ENCODE results near the gene GID8.

The GID8 gene

GRCh38 chr20:62938105-62938888 lies at the start of gene GID8:
GID8 (plus strand) TSS chr20:62938147; CDS start chr20:62941503, 3,356 bp downstream.
- no peak for DNase-seq

- DNase-seq = no peak
Measured at GRCh38 chr20:62888406-62888805, 49.5 kb upstream of the GID8 start.

- no peak for DNase-seq
Measured at GRCh38 chr20:62888910-62889309, 49.0 kb upstream of the GID8 start.

GRCh38 chr20:62889411-62889810 lies 48.5 kb upstream of the GID8 start:
- no peak for DNase-seq

GRCh38 chr20:62889871-62890270 lies 48.1 kb upstream of the GID8 start:
- DNase-seq = no peak

GRCh38 chr20:62890444-62890843 lies 47.5 kb upstream of the GID8 start:
- DNase-seq = no peak

- peak in 1 of 2 donors; percentile 41 for DNase-seq
Measured at GRCh38 chr20:62891111-62891510, 46.8 kb upstream of the GID8 start.

- peak in 1 of 2 donors; percentile 17 for DNase-seq
Measured at GRCh38 chr20:62892348-62893304, 45.3 kb upstream of the GID8 start.

- no peak for DNase-seq
Measured at GRCh38 chr20:62893700-62894099, 44.2 kb upstream of the GID8 start.

GRCh38 chr20:62894261-62894660 lies 43.7 kb upstream of the GID8 start:
- DNase-seq = no peak

GRCh38 chr20:62895539-62895938 lies 42.4 kb upstream of the GID8 start:
- no peak for DNase-seq

GRCh38 chr20:62896526-62896925 lies 41.4 kb upstream of the GID8 start:
- DNase-seq = no peak

- no peak for DNase-seq
Measured at GRCh38 chr20:62897666-62898065, 40.3 kb upstream of the GID8 start.

- no peak for DNase-seq
Measured at GRCh38 chr20:62898093-62898964, 39.6 kb upstream of the GID8 start.

GRCh38 chr20:62898970-62899632 lies 38.8 kb upstream of the GID8 start:
- no peak for DNase-seq

GRCh38 chr20:62899633-62900051 lies 38.3 kb upstream of the GID8 start:
- DNase-seq = no peak

- DNase-seq = peak; percentile 76 to 84
Measured at GRCh38 chr20:62900052-62900691, 37.8 kb upstream of the GID8 start.

GRCh38 chr20:62900692-62901584 lies 37.0 kb upstream of the GID8 start:
- peak in 1 of 2 donors; percentile 38 for DNase-seq

- no peak for DNase-seq
Measured at GRCh38 chr20:62901891-62902290, 36.1 kb upstream of the GID8 start.

- no peak for DNase-seq
Measured at GRCh38 chr20:62902926-62903615, 34.9 kb upstream of the GID8 start.

Data from CD4-positive, alpha-beta T cell treated with Interferon alpha-2 for 1 hour (primary cell).